ENCODE data around the gene KNSTRN.
A peak's percentile ranks its signal among the peaks of the same experiment; 100 is the strongest.

KNSTRN gene

DNA sequence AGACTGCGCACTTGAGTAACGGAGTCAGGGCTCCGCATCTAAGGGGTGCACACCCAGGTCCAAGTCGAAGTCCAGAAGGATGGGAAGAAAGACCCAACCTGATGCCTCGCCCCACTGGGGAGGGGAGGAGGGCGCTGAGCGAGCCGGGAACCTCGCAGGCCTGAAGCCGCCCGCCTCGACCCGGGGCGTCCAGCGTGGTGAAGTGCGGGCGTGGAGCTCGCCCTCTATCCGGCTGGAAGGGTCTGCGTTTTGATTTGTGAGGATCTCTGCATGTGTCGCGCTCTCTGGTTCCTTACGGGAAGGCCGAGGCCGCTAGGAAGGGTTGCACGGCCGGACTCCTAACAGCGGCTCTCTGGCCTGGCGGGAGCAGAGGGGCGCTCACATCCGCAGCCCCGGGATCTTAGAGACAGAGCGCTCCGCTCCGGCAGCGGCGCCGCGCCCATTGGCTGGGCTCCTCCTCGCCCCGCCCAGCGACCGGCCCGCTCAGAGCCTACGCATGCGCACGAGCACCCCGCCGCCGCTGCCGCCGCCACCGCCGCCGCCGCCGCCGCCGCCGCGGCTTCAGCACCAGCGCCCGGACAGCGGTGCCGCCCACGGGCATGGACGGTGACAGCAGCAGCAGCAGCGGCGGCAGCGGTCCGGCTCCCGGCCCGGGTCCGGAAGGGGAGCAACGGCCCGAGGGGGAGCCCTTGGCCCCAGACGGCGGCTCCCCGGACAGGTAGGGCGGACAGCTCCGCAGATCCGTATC is 24.6 kb upstream of the KNSTRN start, which contains the start of gene DISP2:
TSS of gene DISP2 (plus strand) at position 497 of the 748 bp plus-strand sequence. CDS start at position 600, 103 bp downstream.
- Histone ChIP-seq H3F3A (ENCODE audit: insufficient read depth) (no peaks in the 10 kb centered on the region), H3K4me3 (ENCODE audit: insufficient read depth, low read length, poor library complexity, severe bottlenecking) (peak within 1 kb of the TSS; percentile 78), H3K27ac (ENCODE audit: low read depth, low read length) (no peak within 1 kb of the TSS), H2AFZ (ENCODE audit: low read depth, low read length, severe bottlenecking) (peak within 1 kb of the TSS; percentile 78), H3K9me3 (ENCODE audit: insufficient read depth, low read length) (no peaks in the 10 kb centered on the region), H3K9ac (ENCODE audit: low read length) (peak within 1 kb of the TSS; percentile 49), H3K9me2 (replicated peaks; ENCODE audit: insufficient read depth, low read length) (no peaks in the 10 kb centered on the region), H4K20me1 (ENCODE audit: low read depth, low read length) (no peaks in the 10 kb centered on the region), H3K79me2 (ENCODE audit: insufficient read depth, low read length) (no peaks in the 10 kb centered on the region), H3K36me3 (ENCODE audit: low read length) (no peaks in the 10 kb centered on the region), H3K27me3 (ENCODE audit: low read length) (no peaks in the 10 kb centered on the region), H3K4me2 (ENCODE audit: low read depth, low read length, poor library complexity, severe bottlenecking) (peak within 1 kb of the TSS; percentile 58)
- TF ChIP-seq, protein P1, sequence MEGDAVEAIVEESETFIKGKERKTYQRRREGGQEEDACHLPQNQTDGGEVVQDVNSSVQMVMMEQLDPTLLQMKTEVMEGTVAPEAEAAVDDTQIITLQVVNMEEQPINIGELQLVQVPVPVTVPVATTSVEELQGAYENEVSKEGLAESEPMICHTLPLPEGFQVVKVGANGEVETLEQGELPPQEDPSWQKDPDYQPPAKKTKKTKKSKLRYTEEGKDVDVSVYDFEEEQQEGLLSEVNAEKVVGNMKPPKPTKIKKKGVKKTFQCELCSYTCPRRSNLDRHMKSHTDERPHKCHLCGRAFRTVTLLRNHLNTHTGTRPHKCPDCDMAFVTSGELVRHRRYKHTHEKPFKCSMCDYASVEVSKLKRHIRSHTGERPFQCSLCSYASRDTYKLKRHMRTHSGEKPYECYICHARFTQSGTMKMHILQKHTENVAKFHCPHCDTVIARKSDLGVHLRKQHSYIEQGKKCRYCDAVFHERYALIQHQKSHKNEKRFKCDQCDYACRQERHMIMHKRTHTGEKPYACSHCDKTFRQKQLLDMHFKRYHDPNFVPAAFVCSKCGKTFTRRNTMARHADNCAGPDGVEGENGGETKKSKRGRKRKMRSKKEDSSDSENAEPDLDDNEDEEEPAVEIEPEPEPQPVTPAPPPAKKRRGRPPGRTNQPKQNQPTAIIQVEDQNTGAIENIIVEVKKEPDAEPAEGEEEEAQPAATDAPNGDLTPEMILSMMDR (IDR thresholded peaks at IDR 0.05; ENCODE audit: insufficient read depth, low read length, poor library complexity, severe bottlenecking) = no peak
- TF ChIP-seq EZH2phosphoT487 (conservative IDR thresholded peaks at IDR 0.05; ENCODE audit: low read length) = no peak

DNA sequence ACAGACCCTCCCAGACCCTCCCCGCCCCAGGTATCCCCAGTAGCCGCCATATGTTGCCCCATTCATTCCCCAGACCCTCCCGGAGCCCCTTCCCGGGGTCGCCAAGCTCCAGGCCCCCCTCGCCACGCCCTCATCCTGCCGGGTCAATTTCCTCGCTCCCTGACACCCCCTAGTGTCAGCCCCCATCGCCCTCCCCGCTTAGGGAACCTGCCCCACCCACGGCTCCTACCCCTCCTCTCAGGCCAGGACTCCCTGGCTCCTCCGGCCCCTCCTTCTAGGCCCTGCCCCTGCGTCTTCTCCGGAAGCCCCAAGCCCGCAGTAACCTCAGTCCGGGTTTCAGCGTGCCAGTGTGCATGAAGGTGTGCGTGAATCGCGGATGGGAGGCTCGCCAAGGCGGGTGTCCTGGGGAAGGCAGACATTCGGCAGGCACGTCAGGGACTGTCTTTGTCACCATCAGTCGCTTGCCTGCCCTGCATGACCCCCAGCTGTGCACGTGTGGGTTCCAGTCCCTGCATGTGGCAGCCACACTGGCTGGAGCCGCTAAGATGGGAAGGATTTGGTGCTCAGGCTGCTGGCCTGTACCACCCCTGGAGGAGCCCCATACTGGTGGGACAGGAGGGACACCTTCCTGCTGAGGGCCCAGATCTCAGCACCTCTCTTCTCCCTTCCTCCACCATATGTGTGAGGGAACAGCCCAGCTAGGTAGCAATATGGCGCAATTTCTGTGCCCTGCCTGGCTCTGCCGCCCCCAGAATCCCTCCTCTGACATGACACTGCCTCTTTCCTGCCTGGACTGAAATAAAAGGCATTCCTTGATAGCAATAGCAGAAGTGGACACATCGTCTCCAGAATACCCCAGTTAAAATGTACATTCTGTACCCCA is 23.8 kb upstream of the KNSTRN start:
- no peaks in the 10 kb centered on the region for H3K36me3 ChIP-seq (ENCODE audit: low read length)
- H3K4me3 ChIP-seq (ENCODE audit: insufficient read depth, low read length, poor library complexity, severe bottlenecking) = peak overlapping the region; percentile 78
- no peak overlapping the region for H3K27ac ChIP-seq (ENCODE audit: low read depth, low read length)
- no peaks in the 10 kb centered on the region for H3K79me2 ChIP-seq (ENCODE audit: insufficient read depth, low read length)
- H3K27me3 ChIP-seq (ENCODE audit: low read length) = no peaks in the 10 kb centered on the region
- TF ChIP-seq, protein P1 (IDR thresholded peaks at IDR 0.05; ENCODE audit: insufficient read depth, low read length, poor library complexity, severe bottlenecking) = peak; percentile 29
- no peak for TF ChIP-seq EZH2phosphoT487 (conservative IDR thresholded peaks at IDR 0.05; ENCODE audit: low read length)
- peak overlapping the region; percentile 72 for H2AFZ ChIP-seq (ENCODE audit: low read depth, low read length, severe bottlenecking)
- peak overlapping the region; percentile 49 for H3K9ac ChIP-seq (ENCODE audit: low read length)
- H3K9me3 ChIP-seq (ENCODE audit: insufficient read depth, low read length) = no peaks in the 10 kb centered on the region
- no peaks in the 10 kb centered on the region for H3K9me2 ChIP-seq (replicated peaks; ENCODE audit: insufficient read depth, low read length)
- no peaks in the 10 kb centered on the region for H3F3A ChIP-seq (ENCODE audit: insufficient read depth)
- peak overlapping the region; percentile 58 for H3K4me2 ChIP-seq (ENCODE audit: low read depth, low read length, poor library complexity, severe bottlenecking)
- H4K20me1 ChIP-seq (ENCODE audit: low read depth, low read length) = no peaks in the 10 kb centered on the region

DNA sequence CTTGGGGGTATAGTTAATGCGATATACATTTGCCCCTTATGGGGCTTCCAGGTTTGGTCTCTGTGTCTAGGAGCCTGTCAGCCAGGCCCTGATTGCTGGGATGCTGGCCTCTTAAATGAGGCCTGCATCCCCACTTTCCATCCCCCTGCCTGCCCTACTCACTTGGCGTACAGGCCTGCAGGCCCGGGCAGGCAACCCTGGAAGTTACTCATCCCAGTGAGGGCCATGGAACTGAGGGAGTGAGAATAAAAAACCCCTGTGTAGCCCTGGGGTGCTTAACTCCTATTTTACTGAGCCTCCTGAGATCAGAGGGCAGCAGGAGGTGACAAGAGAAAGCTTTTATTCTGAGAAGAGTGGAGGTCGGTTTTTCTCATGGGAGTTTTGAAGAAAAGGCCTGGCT is 22.5 kb upstream of the KNSTRN start:
- H3K36me3 ChIP-seq (ENCODE audit: low read length) = no peaks in the 10 kb centered on the region
- H4K20me1 ChIP-seq (ENCODE audit: low read depth, low read length) = no peaks in the 10 kb centered on the region

More for the DNA sequence above, 22.5 kb upstream of the KNSTRN start:
- no peaks in the 10 kb centered on the region for H3K9me2 ChIP-seq (replicated peaks; ENCODE audit: insufficient read depth, low read length)
- no peaks in the 10 kb centered on the region for H3F3A ChIP-seq (ENCODE audit: insufficient read depth)
- no peak overlapping the region for H3K27ac ChIP-seq (ENCODE audit: low read depth, low read length)
- no peaks in the 10 kb centered on the region for H3K9me3 ChIP-seq (ENCODE audit: insufficient read depth, low read length)
- TF ChIP-seq, protein P1 (IDR thresholded peaks at IDR 0.05; ENCODE audit: insufficient read depth, low read length, poor library complexity, severe bottlenecking) = no peak
- TF ChIP-seq EZH2phosphoT487 (conservative IDR thresholded peaks at IDR 0.05; ENCODE audit: low read length) = no peak
- no peak overlapping the region for H3K4me3 ChIP-seq (ENCODE audit: insufficient read depth, low read length, poor library complexity, severe bottlenecking)
- H2AFZ ChIP-seq (ENCODE audit: low read depth, low read length, severe bottlenecking) = no peak overlapping the region
- H3K4me2 ChIP-seq (ENCODE audit: low read depth, low read length, poor library complexity, severe bottlenecking) = no peak overlapping the region
- H3K79me2 ChIP-seq (ENCODE audit: insufficient read depth, low read length) = no peaks in the 10 kb centered on the region
- H3K27me3 ChIP-seq (ENCODE audit: low read length) = no peaks in the 10 kb centered on the region
- H3K9ac ChIP-seq (ENCODE audit: low read length) = no peak overlapping the region
